Effector memory CD4-positive, alpha-beta T cell (primary cell): ENCODE results near the gene KITLG.

Experiments used
- DNase-seq, 3 donors: peaks; one replicate each; pipeline ENCODE4 v3.0.0-alpha.2; 2020
- H3K27ac ChIP-seq: 2 replicates; pipeline ENCODE4 v1.7.0; 2013; ENCODE audit warnings: mild to moderate bottlenecking, low read length, moderate library complexity; ENCODE audit not compliant: insufficient read depth, poor library complexity, severe bottlenecking
- H3K27me3 ChIP-seq: replicated peaks from 2 replicates; pipeline ENCODE4 v1.7.0; 2013; ENCODE audit warnings: mild to moderate bottlenecking, low read length; ENCODE audit not compliant: insufficient read depth, control insufficient read depth, poor library complexity, severe bottlenecking
- H3K36me3 ChIP-seq: 2 replicates; pipeline ENCODE4 v1.7.0; 2013; ENCODE audit warnings: mild to moderate bottlenecking, low read length, moderate library complexity; ENCODE audit not compliant: control insufficient read depth, insufficient read depth
- H3K4me1 ChIP-seq: 2 replicates; pipeline ENCODE4 v1.7.0; 2013; ENCODE audit warnings: low read length, mild to moderate bottlenecking; ENCODE audit not compliant: control insufficient read depth, insufficient read depth, poor library complexity, severe bottlenecking
- H3K4me3 ChIP-seq: 2 replicates; pipeline ENCODE4 v1.7.0; 2013; ENCODE audit warnings: low read length, low read depth, mild to moderate bottlenecking; ENCODE audit not compliant: insufficient read depth, poor library complexity, severe bottlenecking
- H3K9me3 ChIP-seq: 2 replicates; pipeline ENCODE4 v1.7.0; 2013; ENCODE audit warnings: mild to moderate bottlenecking, low read length, moderate library complexity; ENCODE audit not compliant: control insufficient read depth

The KITLG gene

DNA sequence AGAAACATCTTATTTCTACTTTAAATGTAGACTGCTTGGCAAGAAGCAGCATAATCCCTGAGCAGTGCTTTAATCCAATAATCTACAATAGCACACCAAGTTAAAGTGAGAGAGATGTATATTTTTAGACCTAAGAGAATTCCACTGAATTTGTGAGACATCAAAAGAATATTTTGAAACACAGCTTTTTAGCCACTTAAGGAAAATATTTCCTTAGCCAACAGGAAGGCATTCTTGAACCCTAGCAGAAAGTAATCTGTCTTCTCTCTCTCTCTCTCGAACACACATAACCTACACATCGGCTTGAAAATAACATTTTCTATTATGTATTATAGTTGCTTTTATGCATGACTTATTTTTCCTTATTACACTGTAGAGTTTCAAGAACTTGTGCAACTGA is 34.0 kb downstream of the KITLG start:
- DNase-seq = no peak
- Histone ChIP-seq H3K9me3 (no peaks in the 10 kb centered on the region), H3K36me3 (no peaks in the 10 kb centered on the region), H3K27me3 (no peaks in the 10 kb centered on the region), H3K4me3 (no peak overlapping the region), H3K27ac (no peak overlapping the region), H3K4me1 (no peaks in the 10 kb centered on the region)

DNA sequence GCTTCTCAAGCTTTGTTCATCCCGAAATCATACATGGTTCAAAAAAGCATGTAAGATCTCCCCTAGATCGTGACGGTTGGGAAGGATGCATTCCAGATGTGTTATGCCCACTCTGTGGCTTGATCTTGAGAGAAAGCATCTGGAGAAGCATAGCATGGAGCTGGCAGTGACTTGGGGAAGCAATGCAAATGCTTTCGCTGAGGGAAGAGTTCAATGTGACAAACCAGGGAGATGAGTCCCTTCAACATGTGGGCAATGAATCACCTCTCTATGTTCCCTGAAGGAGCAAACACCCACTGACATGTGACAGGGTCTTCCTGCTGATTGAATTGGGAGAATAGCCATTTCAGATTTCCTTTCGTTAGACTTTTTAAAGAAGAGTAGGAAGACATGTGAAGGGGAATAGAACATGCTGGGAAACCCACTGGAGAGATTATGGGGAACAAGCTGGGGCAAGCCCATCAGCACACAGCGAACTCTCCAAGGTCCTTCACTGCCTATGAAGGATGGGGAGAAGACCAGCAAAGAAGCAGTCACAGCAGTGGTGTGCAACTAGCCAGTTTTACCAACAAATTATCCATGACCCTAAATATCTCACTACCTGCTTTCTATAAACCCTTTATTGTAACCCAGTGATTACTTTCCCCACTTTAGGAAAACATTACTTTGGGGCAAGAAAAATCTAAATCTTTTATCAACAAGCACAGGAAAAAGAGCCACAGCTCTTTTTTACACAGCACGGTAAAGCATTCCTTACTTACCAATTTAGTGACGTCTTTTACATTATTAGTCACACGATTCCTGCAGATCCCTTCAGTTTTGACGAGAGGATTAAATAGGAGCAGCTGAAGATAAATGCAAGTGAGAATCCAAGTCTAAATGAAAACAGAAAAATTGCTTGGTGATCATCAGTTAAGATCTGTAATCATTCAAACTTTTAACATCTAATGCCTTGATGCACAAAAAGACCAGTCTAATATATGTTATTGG is 35.0 kb downstream of the KITLG start:
- Histone ChIP-seq H3K4me1 (no peaks in the 10 kb centered on the region), H3K27ac (no peak overlapping the region), H3K36me3 (no peaks in the 10 kb centered on the region), H3K9me3 (no peaks in the 10 kb centered on the region), H3K27me3 (no peaks in the 10 kb centered on the region), H3K4me3 (no peak overlapping the region)
- DNase-seq = no peak

DNA sequence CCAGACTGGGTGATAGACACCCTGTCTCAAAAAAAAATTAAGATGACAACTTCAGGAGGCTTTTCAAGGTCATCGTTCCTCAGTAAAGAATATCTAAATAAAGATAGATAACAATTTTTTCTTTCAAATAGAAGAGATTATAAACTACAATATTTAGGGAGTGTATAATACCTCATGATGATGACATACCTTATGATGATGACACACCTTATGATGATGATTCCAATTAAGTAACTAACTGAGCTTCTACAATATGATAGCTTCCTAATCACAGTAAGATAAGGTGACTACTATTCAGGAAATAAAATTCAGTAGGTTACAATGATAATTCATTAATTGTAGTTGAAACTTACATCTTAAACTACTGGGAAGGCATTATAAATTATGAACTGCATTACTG is 40.4 kb downstream of the KITLG start:
- no peaks in the 10 kb centered on the region for H3K27me3 ChIP-seq
- H3K36me3 ChIP-seq = no peaks in the 10 kb centered on the region
- H3K27ac ChIP-seq = no peak overlapping the region
- DNase-seq = no peak
- no peaks in the 10 kb centered on the region for H3K9me3 ChIP-seq
- no peak overlapping the region for H3K4me3 ChIP-seq
- H3K4me1 ChIP-seq = no peaks in the 10 kb centered on the region

DNA sequence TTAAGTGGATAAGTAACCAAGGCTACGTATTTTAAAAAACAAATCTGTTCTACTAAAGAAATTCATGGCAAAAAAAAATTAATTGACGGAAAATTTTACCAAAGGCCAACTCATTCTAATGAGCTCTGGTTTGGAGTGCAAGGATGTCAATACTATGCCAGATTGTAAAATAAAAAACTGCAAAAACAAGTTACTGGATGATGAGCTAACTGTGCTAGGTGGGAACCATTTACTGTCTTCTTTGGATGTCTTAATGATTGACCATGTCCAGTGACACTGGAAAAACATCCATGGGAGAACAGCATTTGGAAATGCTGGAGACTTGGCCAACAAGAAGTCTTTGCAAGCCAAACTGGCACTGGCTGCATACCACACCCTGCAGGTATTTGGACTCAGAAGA is 41.6 kb downstream of the KITLG start:
- H3K36me3 ChIP-seq = no peaks in the 10 kb centered on the region
- no peaks in the 10 kb centered on the region for H3K9me3 ChIP-seq
- no peak overlapping the region for H3K4me3 ChIP-seq
- no peaks in the 10 kb centered on the region for H3K27me3 ChIP-seq
- H3K4me1 ChIP-seq = no peaks in the 10 kb centered on the region
- H3K27ac ChIP-seq = no peak overlapping the region
- no peak for DNase-seq

DNA sequence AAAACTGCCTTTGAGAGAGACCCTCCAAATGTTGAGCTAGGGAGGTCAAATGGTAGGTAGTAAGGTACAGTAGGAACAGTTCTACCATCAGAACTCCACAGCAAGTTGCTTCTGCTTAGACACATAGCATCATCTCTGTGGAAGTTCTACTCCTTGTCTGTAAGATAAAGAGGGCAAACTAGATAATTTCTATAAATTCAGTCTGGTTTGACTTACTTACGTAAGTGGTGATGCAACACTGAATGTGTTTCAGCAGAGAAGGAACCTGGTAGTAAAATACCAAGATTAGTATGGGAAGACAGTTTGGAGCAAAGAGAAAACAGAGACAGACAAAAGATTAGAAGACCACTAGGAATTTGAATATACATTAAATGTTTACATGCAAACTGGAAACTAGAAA is 42.0 kb downstream of the KITLG start:
- Histone ChIP-seq H3K27ac (no peak overlapping the region), H3K4me1 (no peaks in the 10 kb centered on the region), H3K9me3 (no peaks in the 10 kb centered on the region), H3K4me3 (no peak overlapping the region), H3K27me3 (no peaks in the 10 kb centered on the region), H3K36me3 (no peaks in the 10 kb centered on the region)
- no peak for DNase-seq

DNA sequence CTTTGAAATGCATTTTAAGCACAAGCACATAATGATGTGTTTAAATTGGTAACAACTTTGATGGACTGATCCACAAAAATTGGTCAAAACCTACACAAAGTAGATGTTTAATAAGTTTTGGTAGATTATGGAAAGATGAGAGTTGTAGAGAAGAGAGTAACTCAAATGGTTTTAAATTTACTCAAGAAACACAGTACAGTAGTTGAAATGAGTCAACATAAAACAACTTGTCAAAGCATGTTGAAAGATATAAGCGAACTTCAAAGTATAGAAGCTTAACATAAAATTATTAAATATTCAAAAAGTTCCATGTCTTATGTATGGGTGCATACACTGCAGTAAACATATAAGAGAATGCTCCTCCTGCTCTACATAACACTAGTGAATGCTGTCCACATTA is 49.4 kb downstream of the KITLG start:
- Histone ChIP-seq H3K9me3 (no peaks in the 10 kb centered on the region), H3K4me3 (no peak overlapping the region), H3K27me3 (no peaks in the 10 kb centered on the region), H3K4me1 (no peaks in the 10 kb centered on the region), H3K36me3 (no peaks in the 10 kb centered on the region), H3K27ac (no peak overlapping the region)
- DNase-seq = no peak

DNA sequence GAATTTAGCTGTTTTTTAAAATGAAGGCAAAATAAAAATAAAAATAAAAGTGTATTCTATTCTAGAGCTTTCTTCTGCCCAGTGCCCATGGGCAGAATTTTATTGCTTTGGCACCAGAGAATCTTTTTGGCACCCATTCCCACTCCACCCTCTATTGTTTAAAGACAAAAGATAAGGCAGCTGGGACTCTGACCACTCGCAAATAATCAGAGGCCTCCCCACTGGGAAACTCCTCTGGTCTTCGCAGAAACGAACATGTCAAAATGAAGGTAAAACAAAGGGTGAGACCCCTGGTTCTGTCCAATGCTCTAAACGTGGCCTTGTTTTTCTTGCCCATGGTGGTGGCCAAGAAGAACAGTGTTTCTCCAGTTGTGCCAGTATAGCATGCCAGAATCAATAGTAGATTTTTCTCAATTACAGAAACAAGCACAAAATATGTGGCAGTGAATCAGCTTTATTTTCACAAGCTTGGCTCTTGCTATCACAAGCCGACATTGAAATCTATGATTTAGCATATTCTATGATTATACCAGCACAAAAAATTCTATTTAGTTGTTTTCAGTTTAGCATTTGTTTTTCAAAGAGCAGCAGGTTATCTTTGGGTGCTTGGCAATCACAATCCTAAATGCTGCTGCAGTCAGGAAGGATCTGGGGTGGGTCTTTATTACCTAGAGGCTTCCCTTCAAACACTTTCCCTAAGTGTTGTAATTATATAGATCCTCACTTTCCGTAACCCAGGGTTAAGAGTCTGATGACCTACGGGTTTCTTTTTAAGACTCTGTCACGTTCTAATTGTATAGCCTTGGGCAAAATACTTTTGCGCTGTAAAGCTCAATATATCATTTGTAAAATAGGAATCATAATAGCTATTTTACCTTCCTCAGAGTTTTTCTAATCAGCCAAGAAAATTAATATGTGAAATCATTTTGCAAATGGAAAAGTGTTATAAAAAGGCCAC is 50.5 kb downstream of the KITLG start:
- DNase-seq = no peak
- Histone ChIP-seq H3K4me3 (no peak overlapping the region), H3K4me1 (no peaks in the 10 kb centered on the region), H3K36me3 (no peaks in the 10 kb centered on the region), H3K27me3 (no peaks in the 10 kb centered on the region), H3K27ac (no peak overlapping the region), H3K9me3 (no peaks in the 10 kb centered on the region)

DNA sequence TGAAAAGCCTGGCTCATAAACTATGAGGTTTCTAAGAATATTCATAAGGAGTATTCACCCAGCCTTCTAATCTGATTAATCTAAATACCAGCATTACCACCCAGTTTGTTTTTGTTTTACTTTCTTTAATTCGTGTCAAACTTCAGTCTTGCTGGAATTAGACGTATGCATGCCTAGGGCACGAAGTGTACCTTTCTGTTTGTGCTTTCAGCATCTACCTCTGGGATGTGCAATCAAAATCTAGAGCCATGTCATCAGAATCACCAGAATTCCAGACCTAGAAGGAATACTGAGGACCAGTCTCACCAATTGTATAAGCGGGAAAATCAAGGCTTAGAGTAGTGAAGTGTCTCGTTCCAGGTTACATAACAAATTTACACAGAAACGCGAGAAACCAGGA is 57.3 kb downstream of the KITLG start:
- no peaks in the 10 kb centered on the region for H3K9me3 ChIP-seq
- H3K4me1 ChIP-seq = no peaks in the 10 kb centered on the region
- H3K27ac ChIP-seq = no peak overlapping the region
- H3K36me3 ChIP-seq = no peaks in the 10 kb centered on the region
- no peak for DNase-seq
- no peak overlapping the region for H3K4me3 ChIP-seq
- no peaks in the 10 kb centered on the region for H3K27me3 ChIP-seq

DNA sequence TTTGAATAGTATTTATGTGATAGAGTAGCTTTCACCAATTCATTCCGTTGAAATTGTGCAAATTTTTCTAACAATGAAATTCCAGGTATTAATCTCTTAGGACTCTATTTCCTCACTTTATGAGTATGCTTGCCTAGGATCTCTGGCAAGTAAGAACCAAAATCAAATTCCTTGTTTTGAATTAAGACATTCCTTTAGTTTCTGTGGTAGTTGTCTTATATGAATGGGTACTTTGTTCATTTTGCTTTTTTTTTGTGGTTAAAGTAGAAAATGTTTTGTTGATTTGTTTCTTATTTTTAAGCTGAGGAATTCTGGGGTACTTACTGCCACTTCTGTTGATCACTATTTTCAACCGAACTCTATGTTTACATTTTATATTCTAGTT is 59.8 kb downstream of the KITLG start:
- no peak for DNase-seq
- no peak overlapping the region for H3K27ac ChIP-seq
- no peaks in the 10 kb centered on the region for H3K9me3 ChIP-seq
- H3K27me3 ChIP-seq = no peaks in the 10 kb centered on the region
- no peak overlapping the region for H3K4me3 ChIP-seq
- H3K36me3 ChIP-seq = no peaks in the 10 kb centered on the region
- H3K4me1 ChIP-seq = no peaks in the 10 kb centered on the region
